Cardiac muscle cell (in vitro differentiated cells and primary cell): ENCODE data around the gene TNMD. TPM values are rescaled to one million over a fixed set of nuclear protein-coding genes. Genes with fewer than 3 reads are reported as not detected.
"Not testable (repeated sequence)": the region's sequence is repeated elsewhere in the genome, so short reads cannot be mapped to it uniquely, and the experiment has no call there.

ENCODE experiments used
- DNase-seq, 2 donors: peaks; one replicate each; pipeline versions ENCODE4 v3.0.0 to v3.0.0-alpha.2; 2010 to 2017; ENCODE audit warnings: low read depth in 1 of 2, low spot score in 1 of 2
- H3K27ac ChIP-seq: fragments of 200-600 bp; sonication (generic); 2 replicates; pipeline ENCODE4 v1.5.1; 2016
- H3K27me3 ChIP-seq: fragments of 200-600 bp; sonication (generic); 2 replicates; pipeline ENCODE4 v1.6.0; 2016; ENCODE audit warnings: control low read depth
- H3K36me3 ChIP-seq: fragments of 200-600 bp; sonication (generic); 2 replicates; pipeline ENCODE4 v1.5.1; 2016; ENCODE audit warnings: control low read depth
- H3K4me1 ChIP-seq: fragments of 200-600 bp; sonication (generic); 2 replicates; pipeline ENCODE4 v1.8.1; 2017; ENCODE audit warnings: low read depth, mild to moderate bottlenecking, mixed run types
- H3K4me3 ChIP-seq: fragments of 200-600 bp; sonication (generic); 2 replicates; pipeline ENCODE4 v1.5.1; 2016; ENCODE audit warnings: mild to moderate bottlenecking
- H3K9me3 ChIP-seq: fragments of 200-600 bp; sonication (generic); 2 replicates; pipeline ENCODE4 v1.5.1; 2017; ENCODE audit warnings: low read depth, mild to moderate bottlenecking, control low read depth
- polyA plus RNA-seq: library from polyadenylated mRNA; unstranded; fragments of >200 nt; fragmentation: Nextera tagmentation; extraction: Ambion mirVana; gene quantifications from 2 replicates; pipeline ENCODE4 v1.2.1, GENCODE V29; 2016
- total RNA-seq: library from RNA; depleted of rRNA; stranded (reverse); fragments of >200 nt; gene quantifications from 2 replicates; pipeline ENCODE4 v1.2.3, GENCODE V29; 2016
- TF ChIP-seq, protein P1 (sequence below): IDR thresholded peaks from 2 replicates; pipeline ENCODE4 v1.5.1; 2012; ENCODE audit warnings: low read depth, mild to moderate bottlenecking, low read length

TNMD gene
- total RNA-seq (0.57 and 4.1 TPM in 2 replicates), polyA plus RNA-seq (1.1 and 6.9 TPM in 2 replicates)

DNA sequence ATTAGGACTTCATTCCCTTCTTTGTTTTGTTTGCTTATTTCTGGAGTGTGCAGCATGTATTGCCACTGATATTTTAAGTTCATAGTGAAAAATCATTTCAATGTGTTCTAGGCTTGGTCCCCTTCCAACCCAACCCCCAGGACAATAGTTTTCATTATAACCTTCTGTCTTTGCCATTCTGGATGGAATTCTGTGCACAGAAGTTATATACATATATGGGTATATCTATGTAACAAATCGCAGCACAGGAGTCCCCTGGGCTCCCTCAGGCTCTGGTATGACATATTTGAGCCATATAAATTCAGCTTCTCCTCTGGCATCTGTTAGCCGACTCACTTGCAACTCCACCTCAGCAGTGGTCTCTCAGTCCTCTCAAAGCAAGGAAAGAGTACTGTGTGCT is at the start of gene TNMD:
Gene TNMD (plus strand): TSS at position 326 of the 400 bp plus-strand sequence. CDS start 83 bp downstream, outside the sequence.
- no peaks in the 10 kb centered on the region for H3K9me3 ChIP-seq
- H3K27me3 ChIP-seq: no peaks in the 10 kb centered on the region
- TF ChIP-seq, protein P1, sequence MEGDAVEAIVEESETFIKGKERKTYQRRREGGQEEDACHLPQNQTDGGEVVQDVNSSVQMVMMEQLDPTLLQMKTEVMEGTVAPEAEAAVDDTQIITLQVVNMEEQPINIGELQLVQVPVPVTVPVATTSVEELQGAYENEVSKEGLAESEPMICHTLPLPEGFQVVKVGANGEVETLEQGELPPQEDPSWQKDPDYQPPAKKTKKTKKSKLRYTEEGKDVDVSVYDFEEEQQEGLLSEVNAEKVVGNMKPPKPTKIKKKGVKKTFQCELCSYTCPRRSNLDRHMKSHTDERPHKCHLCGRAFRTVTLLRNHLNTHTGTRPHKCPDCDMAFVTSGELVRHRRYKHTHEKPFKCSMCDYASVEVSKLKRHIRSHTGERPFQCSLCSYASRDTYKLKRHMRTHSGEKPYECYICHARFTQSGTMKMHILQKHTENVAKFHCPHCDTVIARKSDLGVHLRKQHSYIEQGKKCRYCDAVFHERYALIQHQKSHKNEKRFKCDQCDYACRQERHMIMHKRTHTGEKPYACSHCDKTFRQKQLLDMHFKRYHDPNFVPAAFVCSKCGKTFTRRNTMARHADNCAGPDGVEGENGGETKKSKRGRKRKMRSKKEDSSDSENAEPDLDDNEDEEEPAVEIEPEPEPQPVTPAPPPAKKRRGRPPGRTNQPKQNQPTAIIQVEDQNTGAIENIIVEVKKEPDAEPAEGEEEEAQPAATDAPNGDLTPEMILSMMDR: no peak
- peaks cover 13% of the 10 kb centered on the region for H3K4me1 ChIP-seq
- H3K27ac ChIP-seq: no peak within 1 kb of the TSS
- H3K4me3 ChIP-seq: no peak within 1 kb of the TSS
- no peaks in the 10 kb centered on the region for H3K36me3 ChIP-seq
- no peak for DNase-seq

DNA sequence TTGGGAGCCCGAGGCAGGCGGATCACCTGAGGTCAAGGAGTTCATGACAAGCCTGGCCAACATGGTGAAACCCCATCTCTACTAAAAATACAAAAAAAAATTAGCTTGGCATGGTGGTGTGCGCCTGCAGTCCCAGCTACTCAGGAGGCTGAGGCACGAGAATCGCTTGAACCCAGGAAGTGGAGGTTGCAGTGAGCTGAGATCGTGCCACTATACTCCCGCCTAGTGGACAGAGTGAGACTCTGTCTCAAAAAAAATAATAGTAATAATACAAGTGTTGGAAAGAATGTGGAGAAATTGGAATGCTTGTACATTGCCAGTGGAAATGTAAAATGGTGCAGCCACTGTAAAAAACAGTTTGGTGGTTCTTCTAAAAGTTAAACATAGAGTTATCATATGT is 19.2 kb upstream of the TNMD start:
- H3K27ac ChIP-seq, H3K9me3 ChIP-seq, DNase-seq, H3K4me1 ChIP-seq, H3K27me3 ChIP-seq, H3K36me3 ChIP-seq, H3K4me3 ChIP-seq: not testable (repeated sequence)

DNA sequence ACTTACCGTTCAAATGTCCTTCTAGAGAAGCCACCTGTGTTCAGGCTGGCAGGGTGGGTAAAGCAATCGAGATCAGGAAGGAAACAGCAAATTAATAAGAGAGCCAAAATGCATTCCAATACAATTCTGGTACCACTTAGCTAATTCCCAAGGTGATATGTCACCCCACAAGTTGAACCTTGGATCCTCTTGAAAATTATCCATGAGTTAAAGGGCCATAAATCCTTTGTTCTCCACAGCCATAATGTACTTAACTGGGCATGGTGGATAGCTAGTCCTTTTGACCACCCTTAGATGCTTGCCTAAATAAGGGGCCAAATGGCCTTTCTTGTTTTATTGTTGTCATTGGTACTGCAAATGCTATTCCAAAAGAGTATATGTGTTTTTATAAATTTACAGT is 2.0 kb downstream of the TNMD start:
- H3K9me3 ChIP-seq: no peaks in the 10 kb centered on the region
- H3K4me1 ChIP-seq: peaks cover 13% of the 10 kb centered on the region
- DNase-seq: no peak
- no peak overlapping the region for H3K4me3 ChIP-seq
- H3K36me3 ChIP-seq: no peaks in the 10 kb centered on the region
- H3K27me3 ChIP-seq: no peaks in the 10 kb centered on the region
- H3K27ac ChIP-seq: no peak overlapping the region
- TF ChIP-seq, protein P1: no peak

DNA sequence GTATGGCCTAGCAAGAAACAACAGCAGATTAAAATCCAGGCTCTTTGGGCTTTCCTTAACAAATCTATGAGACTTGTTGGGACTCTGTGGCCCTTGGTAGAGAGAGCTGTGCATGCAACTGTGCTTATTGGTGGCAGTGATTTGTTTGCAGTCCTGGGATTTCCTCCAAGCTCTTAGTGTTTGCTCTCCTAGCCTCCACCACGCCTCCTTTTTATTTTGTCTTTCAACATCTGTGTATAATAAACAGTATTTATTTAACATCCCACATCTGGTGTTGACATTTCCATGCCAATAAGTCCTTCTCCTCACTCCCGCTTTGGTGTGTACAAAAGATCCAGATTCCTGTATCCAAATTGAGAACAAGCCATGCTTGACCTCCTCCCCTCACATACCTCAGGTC is 3.1 kb downstream of the TNMD start:
- DNase-seq: no peak
- H3K27me3 ChIP-seq: no peaks in the 10 kb centered on the region
- peaks cover 13% of the 10 kb centered on the region for H3K4me1 ChIP-seq
- TF ChIP-seq, protein P1: no peak
- no peaks in the 10 kb centered on the region for H3K36me3 ChIP-seq
- no peak overlapping the region for H3K4me3 ChIP-seq
- H3K27ac ChIP-seq: no peak overlapping the region
- no peaks in the 10 kb centered on the region for H3K9me3 ChIP-seq

DNA sequence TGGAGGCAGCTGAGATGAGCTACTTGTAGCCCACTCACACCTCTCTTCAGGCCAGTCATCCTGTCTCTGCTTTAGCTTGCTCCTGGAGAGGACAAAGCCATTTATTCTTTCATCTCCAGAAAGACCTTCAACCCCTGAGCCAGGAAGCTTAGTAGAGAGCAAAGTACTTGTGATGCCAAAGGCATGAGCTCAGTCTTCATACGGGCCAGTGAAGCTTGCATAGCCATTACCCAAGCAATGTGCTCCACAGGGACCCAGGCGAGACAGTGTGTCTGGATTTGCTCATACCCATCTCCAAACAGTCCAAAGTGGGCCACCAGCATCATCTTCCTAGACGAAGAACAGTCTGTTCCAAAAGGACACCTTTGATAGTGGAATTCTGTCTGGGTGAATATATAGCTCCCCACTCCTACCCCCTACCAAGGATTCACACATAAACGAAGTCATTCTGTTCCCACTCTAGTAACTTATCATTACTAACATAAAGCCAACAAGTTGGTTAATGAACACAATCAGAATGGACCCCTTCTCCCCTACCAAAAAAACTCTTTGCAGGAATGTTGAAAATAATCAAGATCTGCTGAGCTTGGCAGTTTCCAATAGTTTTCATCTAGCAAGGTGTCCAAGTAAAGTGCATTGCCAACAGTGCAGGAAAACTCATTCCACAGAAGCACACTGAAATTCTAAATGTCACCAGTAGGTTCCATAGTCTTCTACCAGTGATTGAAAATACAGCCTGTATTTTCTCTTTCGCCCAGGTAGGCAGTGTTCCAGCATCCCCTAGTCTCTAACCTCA is 6.7 kb downstream of the TNMD start:
- TF ChIP-seq, protein P1: no peak
- H3K27ac ChIP-seq: no peak overlapping the region

DNA sequence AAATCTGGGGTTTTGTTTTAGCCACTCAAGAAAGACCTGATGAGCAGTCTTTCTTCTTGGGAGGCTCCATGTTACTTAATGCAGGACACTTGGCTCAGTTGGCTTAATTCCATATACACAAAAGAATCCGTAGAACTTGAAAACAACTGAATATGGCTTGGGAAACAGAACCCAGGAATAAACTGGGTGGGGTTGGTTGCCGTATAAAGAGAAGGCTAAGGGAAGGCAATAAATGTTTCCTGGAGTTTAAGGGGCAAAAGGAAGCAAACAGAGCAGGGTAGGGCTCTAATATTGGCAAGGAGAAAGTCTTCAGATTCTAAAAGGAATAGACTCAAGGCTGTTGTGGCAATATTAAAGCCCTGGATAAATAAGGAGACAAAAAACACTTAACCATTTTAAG is 8.4 kb downstream of the TNMD start:
- no peak overlapping the region for H3K27ac ChIP-seq
- H3K27me3 ChIP-seq: no peaks in the 10 kb centered on the region
- no peak for DNase-seq
- TF ChIP-seq, protein P1: no peak
- H3K36me3 ChIP-seq: no peaks in the 10 kb centered on the region
- H3K4me3 ChIP-seq: no peak overlapping the region
- no peaks in the 10 kb centered on the region for H3K9me3 ChIP-seq
- peaks cover 12% of the 10 kb centered on the region for H3K4me1 ChIP-seq

More for the DNA sequence above, 6.7 kb downstream of the TNMD start:
- H3K36me3 ChIP-seq: no peaks in the 10 kb centered on the region
- H3K4me1 ChIP-seq: peaks cover 9% of the 10 kb centered on the region
- H3K27me3 ChIP-seq: no peaks in the 10 kb centered on the region
- H3K4me3 ChIP-seq: no peak overlapping the region
- DNase-seq: no peak
- no peaks in the 10 kb centered on the region for H3K9me3 ChIP-seq
